ENCODE results near the gene NOX4.
"Not testable (repeated sequence)": the region's sequence is repeated elsewhere in the genome, so short reads cannot be mapped to it uniquely, and the experiment has no call there.

NOX4 gene

DNA sequence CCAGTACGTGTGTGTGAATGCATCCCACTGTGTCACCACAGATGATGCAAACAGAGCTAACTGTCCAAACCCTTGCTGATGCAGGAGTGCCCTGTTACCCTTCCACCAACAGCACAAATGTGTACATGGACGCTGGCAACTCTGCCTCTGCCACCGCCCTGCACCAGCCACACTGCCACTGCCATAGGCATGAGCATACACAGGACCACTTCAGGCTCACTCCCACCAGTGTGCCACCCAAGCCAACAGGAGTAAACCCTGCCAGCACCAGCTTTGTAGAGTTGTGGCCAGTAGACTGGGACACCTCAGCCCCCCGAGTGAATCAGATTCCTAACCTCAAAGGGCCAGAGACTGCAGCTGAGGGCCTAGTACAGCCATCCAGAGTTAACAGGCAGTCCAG, 34.0 kb downstream of the NOX4 start:
- no peak for DNase-seq

GRCh38 chr11:89456681-89457080, 34.5 kb downstream of the NOX4 start:
- DNase-seq = no peak

DNA sequence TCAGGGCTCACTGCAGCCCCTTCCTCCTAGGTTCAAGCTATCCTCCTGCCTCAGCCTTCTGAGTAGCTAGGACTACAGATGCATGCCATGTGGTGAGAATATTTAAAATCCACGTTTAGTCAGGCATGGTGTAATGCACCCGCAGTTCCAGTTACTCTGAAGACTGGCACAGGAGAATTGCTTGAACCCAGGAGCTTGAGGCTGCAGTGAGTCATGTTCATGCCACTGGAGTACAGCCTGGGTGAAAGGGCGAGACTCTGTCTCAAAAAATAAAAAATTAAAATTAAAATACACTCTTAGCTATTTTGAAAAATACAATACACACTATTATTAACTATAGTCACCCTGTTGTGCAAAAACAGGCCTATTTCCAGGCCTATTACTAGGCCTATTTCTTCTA, 38.4 kb downstream of the NOX4 start:
- no peak for DNase-seq

DNA sequence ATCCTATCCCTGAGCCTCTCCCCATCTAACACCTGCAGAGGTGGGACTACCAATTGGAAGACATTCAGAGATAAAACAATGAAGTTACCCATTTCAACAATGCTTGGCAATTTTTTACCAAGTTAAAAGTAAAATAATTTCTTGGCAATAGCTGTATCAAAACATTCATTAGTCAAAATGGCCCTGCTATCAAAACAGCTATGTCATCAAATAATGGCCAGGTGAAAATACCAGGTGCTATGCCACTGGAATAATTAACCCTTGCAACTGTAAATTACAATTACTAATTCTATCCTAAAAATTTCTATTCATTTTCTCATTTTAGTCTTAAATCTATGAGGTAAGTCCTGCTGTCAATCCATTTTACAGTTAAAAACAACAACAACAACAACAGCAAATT, 43.3 kb downstream of the NOX4 start:
- DNase-seq = no peak

GRCh38 chr11:89443361-89444322, 47.5 kb downstream of the NOX4 start:
- DNase-seq = no peak

- no peak for DNase-seq
These were observed 48.4 kb downstream of the NOX4 start for GRCh38 chr11:89442801-89443200.

- DNase-seq = no peak
These were observed 49.6 kb downstream of the NOX4 start for GRCh38 chr11:89441606-89442005.

GRCh38 chr11:89437317-89437716, 53.9 kb downstream of the NOX4 start:
- no peak for DNase-seq

- no peak for DNase-seq
These were observed 55.1 kb downstream of the NOX4 start for GRCh38 chr11:89436071-89436470.

GRCh38 chr11:89433278-89433677, 57.9 kb downstream of the NOX4 start:
- no peak for DNase-seq

- not testable (repeated sequence) for DNase-seq
These were observed 59.0 kb downstream of the NOX4 start for GRCh38 chr11:89432182-89432581.

- not testable (repeated sequence) for DNase-seq
These were observed 64.7 kb downstream of the NOX4 start for GRCh38 chr11:89426501-89426900.

GRCh38 chr11:89421718-89422117, 69.5 kb downstream of the NOX4 start:
- DNase-seq = no peak

GRCh38 chr11:89420981-89421380, 70.2 kb downstream of the NOX4 start:
- DNase-seq = no peak

GRCh38 chr11:89416961-89417360, 74.2 kb downstream of the NOX4 start:
- DNase-seq = no peak

DNA sequence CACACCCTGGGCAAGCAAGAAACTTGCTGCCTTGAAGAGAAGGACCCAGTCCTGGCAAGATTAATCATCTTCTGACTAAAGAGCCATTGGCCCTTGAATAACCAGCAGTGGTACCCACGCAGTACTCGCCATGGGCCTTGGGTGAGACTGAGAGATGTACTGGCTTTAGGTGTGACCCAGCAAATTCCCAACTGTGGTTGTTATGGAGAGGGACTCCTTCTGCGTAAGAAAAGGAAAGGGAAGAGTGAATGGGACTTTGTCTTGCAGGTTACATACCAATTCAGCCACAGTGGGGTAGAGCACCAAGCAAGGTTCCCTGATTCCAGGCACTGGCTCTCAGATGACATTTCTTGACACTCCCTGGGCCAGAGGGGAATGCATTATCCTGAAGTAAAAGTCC, 80.1 kb downstream of the NOX4 start:
- DNase-seq = not testable (repeated sequence)

GRCh38 chr11:89410666-89411065, 80.5 kb downstream of the NOX4 start:
- not testable (repeated sequence) for DNase-seq

- not testable (repeated sequence) for DNase-seq
These were observed 82.7 kb downstream of the NOX4 start for GRCh38 chr11:89408441-89408840.

DNA sequence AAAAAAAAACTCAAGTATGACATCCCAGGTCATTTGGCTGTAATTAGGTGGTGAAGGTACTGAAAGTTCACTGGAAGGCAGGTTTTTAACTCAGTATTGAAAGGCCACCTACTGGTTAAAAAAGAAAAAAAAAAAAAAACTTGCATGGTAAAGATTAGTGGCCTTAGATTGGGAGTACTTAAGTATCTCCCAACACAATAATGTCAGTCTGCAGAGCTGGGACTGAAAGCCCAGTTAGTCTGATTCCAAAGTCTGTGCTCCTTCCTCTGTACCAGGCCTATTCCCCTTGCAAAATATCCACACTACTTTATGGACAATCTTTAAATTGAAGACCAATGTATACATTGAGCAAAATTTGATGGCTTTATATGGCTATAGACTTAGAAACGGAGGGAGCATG, 85.5 kb downstream of the NOX4 start:
- no peak for DNase-seq

- DNase-seq = not testable (repeated sequence)
These were observed 99.5 kb downstream of the NOX4 start for GRCh38 chr11:89391654-89392053.

DNA sequence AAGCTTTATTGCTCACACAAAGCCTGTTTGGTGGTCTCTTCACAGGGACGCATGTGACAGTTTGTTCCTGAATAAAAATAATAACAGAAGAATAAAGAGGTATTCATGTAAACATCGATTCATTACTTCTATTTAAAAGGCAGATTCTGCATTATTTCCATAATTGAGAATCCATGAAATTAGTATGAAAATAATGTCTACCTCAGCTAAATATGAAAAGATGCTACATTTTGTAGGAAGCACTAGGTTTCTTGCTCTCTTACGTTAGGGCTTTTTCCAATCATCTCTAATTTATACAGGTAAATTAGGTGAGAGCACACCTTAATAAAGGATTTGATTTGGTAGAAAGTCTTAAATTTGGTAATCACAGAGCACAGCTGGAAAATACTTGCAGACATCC, 103.7 kb downstream of the NOX4 start:
- DNase-seq = not testable (repeated sequence)

DNA sequence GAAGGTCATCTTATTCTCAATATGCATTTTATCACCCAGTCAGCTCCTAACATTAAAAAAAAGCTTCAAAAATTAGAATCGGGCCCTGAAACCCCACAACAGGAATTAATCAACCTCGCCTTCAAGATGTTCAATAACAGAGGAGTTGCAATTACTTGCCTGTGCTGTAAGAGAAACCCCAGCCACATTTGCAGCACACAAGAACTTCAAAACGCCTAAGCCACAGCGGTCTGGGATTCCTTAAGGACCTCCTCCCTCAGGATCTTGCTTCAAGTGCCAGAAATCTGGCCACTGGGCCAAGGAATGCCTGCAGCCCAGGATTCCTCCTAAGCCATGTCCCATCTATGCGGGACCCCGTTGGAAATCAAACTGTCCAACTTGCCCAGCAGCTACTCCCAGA, 108.2 kb downstream of the NOX4 start:
- not testable (repeated sequence) for DNase-seq

- no peak for DNase-seq
These were observed 110.1 kb downstream of the NOX4 start for GRCh38 chr11:89381094-89381493.

- DNase-seq = not testable (repeated sequence)
These were observed 111.0 kb downstream of the NOX4 start for GRCh38 chr11:89379976-89380771.

All from NCI-H345 (cell line).